ENCODE measurements around the gene PDE1C.

Gene PDE1C

GRCh38 chr7:31885171-31885570 lies 185.0 kb downstream of the PDE1C start:
- Histone ChIP-seq H3K27ac (ENCODE audit: low read length, poor library complexity, severe bottlenecking) (no peak overlapping the region), H3K4ac (ENCODE audit: low read depth in 1 of 2, low read length in 2 of 2) (no peak overlapping the region), H3K27me3 (ENCODE audit: control insufficient read depth in 1 of 2, insufficient read depth in 1 of 2, low read length in 2 of 2) (no peaks in the 10 kb centered on the region), H2AFZ (ENCODE audit: low read depth, low read length) (no peak overlapping the region), H3K9ac (ENCODE audit: low read length) (no peak overlapping the region), H4K8ac (ENCODE audit: low read length) (no peak overlapping the region), H2BK5ac (ENCODE audit: low read depth, low read length, poor library complexity, severe bottlenecking) (no peak overlapping the region), H3K36me3 (ENCODE audit: control insufficient read depth in 1 of 2, insufficient read depth in 2 of 2, low read depth in 1 of 2, low read length in 2 of 2) (no peaks in the 10 kb centered on the region), H2AK5ac (ENCODE audit: low read length, severe bottlenecking) (no peak overlapping the region), H3K18ac (ENCODE audit: low read depth in 1 of 2, low read length in 2 of 2) (no peak overlapping the region), H2BK120ac (ENCODE audit: low read depth, low read length) (no peak overlapping the region), H3K79me1 (replicated peaks; ENCODE audit: low read length, poor library complexity, severe bottlenecking) (peaks cover 15% of the 10 kb centered on the region), H3K4me3 (ENCODE audit: insufficient read depth in 1 of 2, low read depth in 1 of 2, low read length in 2 of 2) (no peak overlapping the region), H3K23ac (ENCODE audit: low read length in 2 of 2) (no peak overlapping the region), H4K91ac (ENCODE audit: low read length) (no peak overlapping the region), H3K4me2 (ENCODE audit: low read length, poor library complexity, severe bottlenecking) (no peak overlapping the region), H2BK15ac (ENCODE audit: low read depth, poor library complexity, severe bottlenecking) (no peak overlapping the region), H3K4me1 (ENCODE audit: control insufficient read depth, insufficient read depth, low read depth, low read length) (peaks cover 3% of the 10 kb centered on the region), H3K9me3 (ENCODE audit: control insufficient read depth, low read length) (no peaks in the 10 kb centered on the region), H2BK12ac (ENCODE audit: low read length in 2 of 2) (no peak overlapping the region), H3K14ac (ENCODE audit: low read length in 2 of 2) (no peak overlapping the region)
- no peak for DNase-seq
- 93% methylated on average over 2 of the region's 2 CpGs for WGBS

GRCh38 chr7:31883761-31884164 lies 186.4 kb downstream of the PDE1C start:
- H3K9me3 ChIP-seq (ENCODE audit: control insufficient read depth, low read length) = no peaks in the 10 kb centered on the region
- no peak overlapping the region for H2AK5ac ChIP-seq (ENCODE audit: low read length, severe bottlenecking)
- H2AFZ ChIP-seq (ENCODE audit: low read depth, low read length) = no peak overlapping the region
- H3K79me1 ChIP-seq (replicated peaks; ENCODE audit: low read length, poor library complexity, severe bottlenecking) = peaks cover 17% of the 10 kb centered on the region
- H2BK12ac ChIP-seq (ENCODE audit: low read length in 2 of 2) = no peak overlapping the region
- peak overlapping the region; percentile 6 to 46 for H3K18ac ChIP-seq (ENCODE audit: low read depth in 1 of 2, low read length in 2 of 2)
- peaks cover 3 to 9% of the 10 kb centered on the region in 2 experiments for H3K36me3 ChIP-seq (ENCODE audit: control insufficient read depth in 1 of 2, insufficient read depth in 2 of 2, low read depth in 1 of 2, low read length in 2 of 2)
- no peak overlapping the region for H3K4me3 ChIP-seq (ENCODE audit: insufficient read depth in 1 of 2, low read depth in 1 of 2, low read length in 2 of 2)
- H2BK120ac ChIP-seq (ENCODE audit: low read depth, low read length) = no peak overlapping the region
- peak overlapping the region; percentile 61 for H2BK15ac ChIP-seq (ENCODE audit: low read depth, poor library complexity, severe bottlenecking)
- H3K4ac ChIP-seq (ENCODE audit: low read depth in 1 of 2, low read length in 2 of 2) = no peak overlapping the region
- peak overlapping the region; percentile 52 for H4K8ac ChIP-seq (ENCODE audit: low read length)
- no peak overlapping the region for H3K27ac ChIP-seq (ENCODE audit: low read length, poor library complexity, severe bottlenecking)
- no peak overlapping the region for H2BK5ac ChIP-seq (ENCODE audit: low read depth, low read length, poor library complexity, severe bottlenecking)
- H3K14ac ChIP-seq (ENCODE audit: low read length in 2 of 2) = no peak overlapping the region
- no peak overlapping the region for H4K91ac ChIP-seq (ENCODE audit: low read length)
- DNase-seq = peak; percentile 83
- WGBS = 69% methylated on average over 3 of the region's 3 CpGs
- peaks cover 3% of the 10 kb centered on the region for H3K4me1 ChIP-seq (ENCODE audit: control insufficient read depth, insufficient read depth, low read depth, low read length)
- no peak overlapping the region for H3K4me2 ChIP-seq (ENCODE audit: low read length, poor library complexity, severe bottlenecking)
- peak overlapping the region; percentile 38 for H3K9ac ChIP-seq (ENCODE audit: low read length)
- no peak overlapping the region for H3K23ac ChIP-seq (ENCODE audit: low read length in 2 of 2)
- no peaks in the 10 kb centered on the region for H3K27me3 ChIP-seq (ENCODE audit: control insufficient read depth in 1 of 2, insufficient read depth in 1 of 2, low read length in 2 of 2)

DNA sequence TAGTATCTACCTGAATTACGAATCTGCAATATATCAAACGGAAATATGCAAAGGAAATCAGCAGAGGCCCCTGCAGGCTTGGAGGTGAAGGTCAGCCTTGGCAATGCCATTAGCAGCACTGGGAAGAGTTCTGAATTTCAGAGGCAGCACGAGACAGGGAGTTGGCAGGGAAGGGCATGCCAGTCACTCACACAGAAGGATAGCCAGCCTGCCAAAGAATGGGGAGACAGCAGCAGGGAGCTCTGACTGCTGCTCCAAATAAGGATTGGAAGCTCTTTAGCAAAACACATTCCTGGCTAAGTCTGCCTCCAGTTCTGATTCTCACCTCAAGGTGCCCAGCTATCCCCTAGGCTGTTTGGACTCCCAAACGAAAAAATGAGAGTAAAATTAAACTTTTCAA lies 188.0 kb downstream of the PDE1C start:
- no peak overlapping the region for H2BK120ac ChIP-seq (ENCODE audit: low read depth, low read length)
- peaks cover 17% of the 10 kb centered on the region for H3K79me1 ChIP-seq (replicated peaks; ENCODE audit: low read length, poor library complexity, severe bottlenecking)
- no peaks in the 10 kb centered on the region for H3K27me3 ChIP-seq (ENCODE audit: control insufficient read depth in 1 of 2, insufficient read depth in 1 of 2, low read length in 2 of 2)
- peak overlapping the region; percentile 54 for H2AK5ac ChIP-seq (ENCODE audit: low read length, severe bottlenecking)
- H3K18ac ChIP-seq (ENCODE audit: low read depth in 1 of 2, low read length in 2 of 2) = peak overlapping the region; percentile 46 to 82
- peaks cover 3% of the 10 kb centered on the region for H3K4me1 ChIP-seq (ENCODE audit: control insufficient read depth, insufficient read depth, low read depth, low read length)
- peak overlapping the region; percentile 37 for H3K9ac ChIP-seq (ENCODE audit: low read length)
- H3K4ac ChIP-seq (ENCODE audit: low read depth in 1 of 2, low read length in 2 of 2) = peak overlapping the region in 1 of 2 experiments; percentile 79
- H2BK5ac ChIP-seq (ENCODE audit: low read depth, low read length, poor library complexity, severe bottlenecking) = no peak overlapping the region
- peaks cover 3 to 15% of the 10 kb centered on the region in 2 experiments for H3K36me3 ChIP-seq (ENCODE audit: control insufficient read depth in 1 of 2, insufficient read depth in 2 of 2, low read depth in 1 of 2, low read length in 2 of 2)
- no peak overlapping the region for H2AFZ ChIP-seq (ENCODE audit: low read depth, low read length)
- peak overlapping the region; percentile 56 for H4K8ac ChIP-seq (ENCODE audit: low read length)
- no peak overlapping the region for H3K4me3 ChIP-seq (ENCODE audit: insufficient read depth in 1 of 2, low read depth in 1 of 2, low read length in 2 of 2)
- H4K91ac ChIP-seq (ENCODE audit: low read length) = no peak overlapping the region
- H2BK15ac ChIP-seq (ENCODE audit: low read depth, poor library complexity, severe bottlenecking) = no peak overlapping the region
- H2BK12ac ChIP-seq (ENCODE audit: low read length in 2 of 2) = peak overlapping the region in 1 of 2 experiments; percentile 31
- H3K14ac ChIP-seq (ENCODE audit: low read length in 2 of 2) = peak overlapping the region in 1 of 2 experiments; percentile 28
- no peaks in the 10 kb centered on the region for H3K9me3 ChIP-seq (ENCODE audit: control insufficient read depth, low read length)
- H3K4me2 ChIP-seq (ENCODE audit: low read length, poor library complexity, severe bottlenecking) = no peak overlapping the region
- H3K27ac ChIP-seq (ENCODE audit: low read length, poor library complexity, severe bottlenecking) = peak overlapping the region; percentile 47
- DNase-seq = no peak
- WGBS = 81% methylated on average over 4 of the region's 4 CpGs
- H3K23ac ChIP-seq (ENCODE audit: low read length in 2 of 2) = no peak overlapping the region

- H3K36me3 ChIP-seq (ENCODE audit: control insufficient read depth in 1 of 2, insufficient read depth in 2 of 2, low read depth in 1 of 2, low read length in 2 of 2) = peaks cover 6 to 18% of the 10 kb centered on the region in 2 experiments
- no peak overlapping the region for H3K4me2 ChIP-seq (ENCODE audit: low read length, poor library complexity, severe bottlenecking)
- H3K27ac ChIP-seq (ENCODE audit: low read length, poor library complexity, severe bottlenecking) = no peak overlapping the region
- H3K9ac ChIP-seq (ENCODE audit: low read length) = no peak overlapping the region
- H3K4me1 ChIP-seq (ENCODE audit: control insufficient read depth, insufficient read depth, low read depth, low read length) = peaks cover 3% of the 10 kb centered on the region
- no peak overlapping the region for H4K8ac ChIP-seq (ENCODE audit: low read length)
- no peak overlapping the region for H2BK5ac ChIP-seq (ENCODE audit: low read depth, low read length, poor library complexity, severe bottlenecking)
- no peak overlapping the region for H2AK5ac ChIP-seq (ENCODE audit: low read length, severe bottlenecking)
- no peak overlapping the region for H3K23ac ChIP-seq (ENCODE audit: low read length in 2 of 2)
- H3K9me3 ChIP-seq (ENCODE audit: control insufficient read depth, low read length) = no peaks in the 10 kb centered on the region
- WGBS = 97% methylated on average over 9 of the region's 9 CpGs
- DNase-seq = no peak
- no peak overlapping the region for H3K4ac ChIP-seq (ENCODE audit: low read depth in 1 of 2, low read length in 2 of 2)
- no peak overlapping the region for H2BK120ac ChIP-seq (ENCODE audit: low read depth, low read length)
- no peak overlapping the region for H2BK15ac ChIP-seq (ENCODE audit: low read depth, poor library complexity, severe bottlenecking)
- peaks cover 11% of the 10 kb centered on the region for H3K79me1 ChIP-seq (replicated peaks; ENCODE audit: low read length, poor library complexity, severe bottlenecking)
- no peak overlapping the region for H3K18ac ChIP-seq (ENCODE audit: low read depth in 1 of 2, low read length in 2 of 2)
- no peak overlapping the region for H3K4me3 ChIP-seq (ENCODE audit: insufficient read depth in 1 of 2, low read depth in 1 of 2, low read length in 2 of 2)
- H2AFZ ChIP-seq (ENCODE audit: low read depth, low read length) = no peak overlapping the region
- H2BK12ac ChIP-seq (ENCODE audit: low read length in 2 of 2) = peak overlapping the region in 1 of 2 experiments; percentile 46
- H3K14ac ChIP-seq (ENCODE audit: low read length in 2 of 2) = no peak overlapping the region
- peak overlapping the region; percentile 73 for H4K91ac ChIP-seq (ENCODE audit: low read length)
- no peaks in the 10 kb centered on the region for H3K27me3 ChIP-seq (ENCODE audit: control insufficient read depth in 1 of 2, insufficient read depth in 1 of 2, low read length in 2 of 2)
Observed at GRCh38 chr7:31878875-31879274, 191.3 kb downstream of the PDE1C start.

Measured in mesenchymal stem cell (in vitro differentiated cells and primary cell).